Fibroblast of lung (primary cell): ENCODE data around the gene EPC2. TPM values are rescaled to one million over a fixed set of nuclear protein-coding genes. Genes with fewer than 3 reads are reported as not detected.

ENCODE experiments used
- DNase-seq, 2 donors: peaks; one replicate each; pipeline versions ENCODE4 v3.0.0 to v3.0.0-alpha.2; 2010; ENCODE audit warnings: low read depth in 2 of 2
- H2AFZ ChIP-seq: 2 replicates; pipeline ENCODE4 v1.5.1; 2012; ENCODE audit warnings: low read length, control low read depth, inconsistent platforms
- H3K27ac ChIP-seq: 2 replicates; pipeline ENCODE4 v1.5.1; 2011; ENCODE audit warnings: low read length, control low read depth; ENCODE audit not compliant: insufficient read depth
- H3K27me3 ChIP-seq: 2 replicates; pipeline ENCODE4 v1.5.1; 2011; ENCODE audit warnings: mild to moderate bottlenecking, low read length; ENCODE audit not compliant: control insufficient read depth, insufficient read depth
- H3K36me3 ChIP-seq: 2 replicates; pipeline ENCODE4 v1.5.1; 2011; ENCODE audit warnings: low read length; ENCODE audit not compliant: control insufficient read depth, insufficient read depth
- H3K4me1 ChIP-seq: 2 replicates; pipeline ENCODE4 v1.5.1; 2011; ENCODE audit warnings: low read length; ENCODE audit not compliant: control insufficient read depth, insufficient read depth; ENCODE audit errors: extremely low read depth
- H3K4me2 ChIP-seq: 2 replicates; pipeline ENCODE4 v1.5.1; 2011; ENCODE audit warnings: low read length, control low read depth; ENCODE audit not compliant: insufficient read depth; ENCODE audit errors: extremely low read depth
- H3K4me3 ChIP-seq, 4 experiments: fragments of 200-600 bp in 1 of 4; sonication (generic) in 1 of 4; replicated peaks in 1 of 4; 2 replicates each; pipeline ENCODE4 v1.5.1; 2011 to 2016; ENCODE audit warnings: low read length in 4 of 4, low read depth in 3 of 4, mild to moderate bottlenecking in 3 of 4, control low read depth in 2 of 4, inconsistent platforms in 1 of 4, mixed read lengths in 1 of 4; ENCODE audit not compliant: insufficient read depth in 1 of 4; ENCODE audit errors: control extremely low read depth in 1 of 4
- H3K79me2 ChIP-seq: 2 replicates; pipeline ENCODE4 v1.5.1; 2012; ENCODE audit warnings: mild to moderate bottlenecking, low read length, inconsistent platforms; ENCODE audit not compliant: control insufficient read depth, insufficient read depth
- H3K9ac ChIP-seq: 2 replicates; pipeline ENCODE4 v1.5.1; 2011; ENCODE audit warnings: mild to moderate bottlenecking, low read length, control low read depth; ENCODE audit not compliant: insufficient read depth
- H3K9me3 ChIP-seq: 2 replicates; pipeline ENCODE4 v1.5.1; 2012; ENCODE audit warnings: low read depth, low read length; ENCODE audit not compliant: control insufficient read depth, insufficient read depth
- H4K20me1 ChIP-seq: 2 replicates; pipeline ENCODE4 v1.5.1; 2011; ENCODE audit warnings: low read length; ENCODE audit not compliant: control insufficient read depth, insufficient read depth; ENCODE audit errors: extremely low read depth
- EZH2 ChIP-seq: IDR thresholded peaks from 2 replicates; pipeline ENCODE4 v1.5.1; 2012; ENCODE audit warnings: low read length, control low read depth, mild to moderate bottlenecking; ENCODE audit errors: missing control alignments
- polyA plus RNA-seq, 2 donors: library from polyadenylated mRNA; depleted of rRNA in 1 of 2; stranded (reverse) in 1 of 2; unstranded in 1 of 2; fragments of >200 nt; gene quantifications; 2 replicates each; pipeline ENCODE4 v1.2.1, GENCODE V29; 2011 to 2012; ENCODE audit warnings: missing spikeins in 1 of 2
- total RNA-seq: library from RNA; depleted of rRNA; stranded (reverse); fragments of >200 nt; gene quantifications from 2 replicates; pipeline ENCODE4 v1.2.1, GENCODE V29; 2014
- TF ChIP-seq, protein P1 (sequence below), 2 donors: IDR thresholded peaks in 1 of 2; conservative IDR thresholded peaks in 1 of 2; 1 replicate in 1 of 2; 2 replicates in 1 of 2; pipeline ENCODE4 v1.5.1; 2011 to 2012; ENCODE audit warnings: low read length in 2 of 2, control low read depth in 1 of 2, inconsistent platforms in 1 of 2, low read depth in 1 of 2, mild to moderate bottlenecking in 1 of 2

The EPC2 gene
- total and polyA plus RNA-seq, 2 donors (not counting 1 experiment from before 2014, with no cell fraction given) = 19.6 to 22.8 TPM

GRCh38 chr2:148696985-148697384 lies 52.4 kb downstream of the EPC2 start:
- H3K36me3 ChIP-seq = no peaks in the 10 kb centered on the region
- H3K27me3 ChIP-seq = no peaks in the 10 kb centered on the region
- H3K4me1 ChIP-seq = no peaks in the 10 kb centered on the region
- H3K4me3 ChIP-seq = no peak overlapping the region
- no peaks in the 10 kb centered on the region for H3K9me3 ChIP-seq
- no peak overlapping the region for H2AFZ ChIP-seq
- DNase-seq = no peak
- no peaks in the 10 kb centered on the region for H3K79me2 ChIP-seq
- H3K4me2 ChIP-seq = no peak overlapping the region
- no peak for TF ChIP-seq EZH2
- TF ChIP-seq, protein P1, sequence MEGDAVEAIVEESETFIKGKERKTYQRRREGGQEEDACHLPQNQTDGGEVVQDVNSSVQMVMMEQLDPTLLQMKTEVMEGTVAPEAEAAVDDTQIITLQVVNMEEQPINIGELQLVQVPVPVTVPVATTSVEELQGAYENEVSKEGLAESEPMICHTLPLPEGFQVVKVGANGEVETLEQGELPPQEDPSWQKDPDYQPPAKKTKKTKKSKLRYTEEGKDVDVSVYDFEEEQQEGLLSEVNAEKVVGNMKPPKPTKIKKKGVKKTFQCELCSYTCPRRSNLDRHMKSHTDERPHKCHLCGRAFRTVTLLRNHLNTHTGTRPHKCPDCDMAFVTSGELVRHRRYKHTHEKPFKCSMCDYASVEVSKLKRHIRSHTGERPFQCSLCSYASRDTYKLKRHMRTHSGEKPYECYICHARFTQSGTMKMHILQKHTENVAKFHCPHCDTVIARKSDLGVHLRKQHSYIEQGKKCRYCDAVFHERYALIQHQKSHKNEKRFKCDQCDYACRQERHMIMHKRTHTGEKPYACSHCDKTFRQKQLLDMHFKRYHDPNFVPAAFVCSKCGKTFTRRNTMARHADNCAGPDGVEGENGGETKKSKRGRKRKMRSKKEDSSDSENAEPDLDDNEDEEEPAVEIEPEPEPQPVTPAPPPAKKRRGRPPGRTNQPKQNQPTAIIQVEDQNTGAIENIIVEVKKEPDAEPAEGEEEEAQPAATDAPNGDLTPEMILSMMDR (conservative IDR thresholded peaks at IDR 0.05 in 1 of 2, IDR thresholded peaks at IDR 0.05 in 1 of 2; ENCODE audit: low read depth in 1 of 2, low read length in 2 of 2) = no peak
- no peak overlapping the region for H3K27ac ChIP-seq
- no peak overlapping the region for H3K9ac ChIP-seq
- H4K20me1 ChIP-seq = no peaks in the 10 kb centered on the region

DNA sequence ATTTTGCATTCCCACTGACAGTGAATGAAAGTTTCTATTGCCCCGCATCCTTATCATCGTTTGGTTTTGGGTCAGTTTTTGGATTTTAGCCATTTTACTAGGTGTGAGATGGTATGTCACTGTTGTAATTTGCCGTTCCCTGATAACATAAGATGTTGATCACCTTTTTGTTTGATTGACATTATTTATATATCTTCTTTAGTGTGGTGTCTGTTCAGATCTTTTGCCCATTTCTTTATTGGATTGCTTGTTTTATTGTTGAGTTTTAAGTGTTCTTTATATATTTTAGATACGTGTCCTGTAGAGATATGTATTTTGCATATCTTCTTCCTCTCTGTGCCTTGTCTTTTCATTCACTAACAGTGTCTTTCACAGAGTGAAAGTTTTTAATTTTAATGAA lies 55.3 kb downstream of the EPC2 start:
- no peak overlapping the region for H3K27ac ChIP-seq

GRCh38 chr2:148701039-148701438 lies 56.5 kb downstream of the EPC2 start:
- Histone ChIP-seq H3K4me2 (no peak overlapping the region), H2AFZ (no peak overlapping the region), H3K27me3 (no peaks in the 10 kb centered on the region), H3K9ac (no peak overlapping the region), H3K4me3 (no peak overlapping the region), H3K27ac (no peak overlapping the region), H3K4me1 (no peaks in the 10 kb centered on the region), H4K20me1 (no peaks in the 10 kb centered on the region), H3K79me2 (peaks cover 7% of the 10 kb centered on the region), H3K36me3 (no peaks in the 10 kb centered on the region), H3K9me3 (no peaks in the 10 kb centered on the region)
- no peak for DNase-seq
- TF ChIP-seq, protein P1 (conservative IDR thresholded peaks at IDR 0.05 in 1 of 2, IDR thresholded peaks at IDR 0.05 in 1 of 2; ENCODE audit: low read depth in 1 of 2, low read length in 2 of 2) = no peak
- no peak for TF ChIP-seq EZH2

More for the DNA sequence above, 55.3 kb downstream of the EPC2 start:
- no peak for TF ChIP-seq EZH2
- TF ChIP-seq, protein P1 (conservative IDR thresholded peaks at IDR 0.05 in 1 of 2, IDR thresholded peaks at IDR 0.05 in 1 of 2; ENCODE audit: low read depth in 1 of 2, low read length in 2 of 2) = no peak
- H4K20me1 ChIP-seq = no peaks in the 10 kb centered on the region
- H3K9ac ChIP-seq = no peak overlapping the region
- H2AFZ ChIP-seq = no peak overlapping the region
- H3K4me2 ChIP-seq = no peak overlapping the region
- no peaks in the 10 kb centered on the region for H3K27me3 ChIP-seq
- H3K9me3 ChIP-seq = no peaks in the 10 kb centered on the region
- no peaks in the 10 kb centered on the region for H3K4me1 ChIP-seq
- no peak overlapping the region for H3K4me3 ChIP-seq
- H3K79me2 ChIP-seq = peaks cover 7% of the 10 kb centered on the region
- DNase-seq = no peak
- H3K36me3 ChIP-seq = no peaks in the 10 kb centered on the region
